Choroid plexus epithelial cell (primary cell): ENCODE data around the gene HOXD11.

Experiments
- DNase-seq: peaks from one replicate; pipeline ENCODE4 v3.0.0-alpha.2; 2010; ENCODE audit warnings: low read depth
- H3K4me3 ChIP-seq: 2 replicates; pipeline ENCODE4 v1.5.1; 2011; ENCODE audit warnings: low read depth, mild to moderate bottlenecking, control low read depth, low read length, moderate library complexity
- CTCF ChIP-seq: conservative IDR thresholded peaks from 2 replicates; pipeline ENCODE4 v1.5.1; 2011; ENCODE audit warnings: low read depth, mild to moderate bottlenecking, control low read depth, inconsistent platforms, low read length, moderate library complexity

Gene HOXD11

GRCh38 chr2:176156807-176157498 is 49.9 kb downstream of the HOXD11 start, which contains the start of gene HOXD3:
Gene HOXD3 (plus strand): TSS chr2:176157307. CDS start chr2:176169115, 11,808 bp downstream.
- H3K4me3 ChIP-seq, result no peak within 1 kb of the TSS
- no peak for TF ChIP-seq CTCF
- DNase-seq, result no peak

- no peak for TF ChIP-seq CTCF
- DNase-seq, result no peak
- H3K4me3 ChIP-seq, result no peak overlapping the region
Measured at GRCh38 chr2:176157499-176158185, 50.6 kb downstream of the HOXD11 start.

- no peak for DNase-seq
- H3K4me3 ChIP-seq, result no peak overlapping the region
- TF ChIP-seq CTCF, result no peak
Measured at GRCh38 chr2:176158186-176158591, 51.1 kb downstream of the HOXD11 start.

- no peak for DNase-seq
- H3K4me3 ChIP-seq, result no peak overlapping the region
- no peak for TF ChIP-seq CTCF
Measured at GRCh38 chr2:176158855-176159662, 52.0 kb downstream of the HOXD11 start.
